ENCODE measurements around the gene SIVA1.

SIVA1 gene

DNA sequence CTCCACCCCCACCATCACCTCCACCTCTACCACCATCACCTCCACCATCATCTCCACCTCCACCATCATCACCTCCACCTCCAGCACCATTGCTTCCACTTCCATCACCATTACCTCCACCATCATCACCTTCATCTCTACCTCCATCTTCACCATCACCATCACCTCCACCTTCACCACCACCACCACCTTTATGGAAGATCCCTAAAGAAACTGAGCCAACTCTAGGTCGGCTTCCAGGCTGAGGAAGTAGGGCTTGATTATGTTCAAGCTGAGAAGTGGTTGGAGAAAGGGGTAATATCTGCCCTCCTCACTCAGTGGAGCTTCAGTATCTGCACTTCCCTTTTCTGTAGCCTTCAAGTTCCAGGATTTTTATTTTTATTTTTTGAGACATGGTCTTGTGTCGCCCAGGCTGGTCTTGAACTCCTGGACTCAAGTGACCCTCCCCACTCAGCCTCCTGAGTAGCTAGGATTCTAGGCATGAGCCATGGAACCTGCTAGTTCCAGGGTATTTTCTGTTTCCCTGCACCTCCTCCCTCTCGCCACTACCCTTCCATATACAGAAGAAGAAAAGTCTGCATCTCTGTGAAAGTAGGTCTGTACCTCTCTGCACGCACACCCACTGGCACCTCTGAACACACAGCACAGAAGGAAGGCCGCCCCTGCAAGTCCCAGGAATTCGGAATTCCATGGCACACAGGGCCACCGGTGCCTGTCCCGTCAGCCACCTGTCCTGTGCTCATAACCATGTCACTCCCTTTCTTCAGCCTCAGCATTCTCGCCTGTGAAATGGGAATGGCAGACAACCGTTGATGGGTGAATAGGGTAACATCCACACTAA lies 53.9 kb downstream of the SIVA1 start:
- Histone ChIP-seq H3K9ac (ENCODE audit: low read depth, low read length) (no peak overlapping the region), H3K9me3 (ENCODE audit: insufficient read depth, low read depth, low read length) (no peaks in the 10 kb centered on the region), H3K27ac (ENCODE audit: low read length) (no peak overlapping the region), H3K36me3 (ENCODE audit: insufficient read depth, low read depth, low read length) (no peaks in the 10 kb centered on the region), H3K27me3 (ENCODE audit: insufficient read depth, low read length) (peaks cover 10% of the 10 kb centered on the region), H3K4me3 (ENCODE audit: low read length) (no peak overlapping the region), H3K4me1 (ENCODE audit: insufficient read depth, low read length) (no peaks in the 10 kb centered on the region)

DNA sequence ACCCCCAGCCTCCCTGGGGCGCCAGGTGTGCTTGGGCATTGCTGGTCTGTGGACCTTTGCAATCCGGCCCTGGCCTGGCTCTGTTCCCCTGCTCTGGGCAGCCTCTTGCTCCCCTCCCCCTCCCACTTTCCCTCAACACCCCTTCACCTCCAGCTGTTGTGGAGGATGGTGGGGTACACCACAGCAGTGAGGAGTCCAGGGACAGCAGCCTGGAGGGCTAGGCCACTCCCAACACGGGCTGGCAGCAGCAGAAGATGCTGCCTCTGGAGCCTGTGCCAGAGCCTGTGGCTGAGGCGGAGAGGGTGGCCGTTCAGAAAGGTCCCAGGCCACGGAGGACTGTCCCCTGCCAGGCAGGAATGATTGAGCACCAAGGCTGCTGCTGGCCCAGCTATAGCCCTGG lies 55.5 kb downstream of the SIVA1 start:
- no peaks in the 10 kb centered on the region; the same call in 1 of the 2 replicates for H3K27me3 ChIP-seq (ENCODE audit: insufficient read depth, low read length)
- H3K9ac ChIP-seq (ENCODE audit: low read depth, low read length), result no peak overlapping the region
- H3K4me3 ChIP-seq (ENCODE audit: low read length), result no peak overlapping the region
- no peaks in the 10 kb centered on the region for H3K36me3 ChIP-seq (ENCODE audit: insufficient read depth, low read depth, low read length)
- no peaks in the 10 kb centered on the region for H3K9me3 ChIP-seq (ENCODE audit: insufficient read depth, low read depth, low read length)
- H3K27ac ChIP-seq (ENCODE audit: low read length), result no peak overlapping the region
- H3K4me1 ChIP-seq (ENCODE audit: insufficient read depth, low read length), result no peaks in the 10 kb centered on the region

Data from iPS-20b (cell line).